Activated naive CD4-positive, alpha-beta T cell treated with anti-CD3 and anti-CD28 coated beads, Interleukin-2, amount 50 U/mL, for 16 hours (primary cell): Measurements from ENCODE around the gene ZNF283.

Source experiments
- DNase-seq: peaks from one replicate; pipeline ENCODE4 v3.0.0-alpha.2; 2020

ZNF283 gene

GRCh38 chr19:43826787-43827754, at the start of gene ZNF283:
ZNF283 (plus strand) TSS chr19:43827321; CDS start chr19:43833505, 6,184 bp downstream.
- DNase-seq: peak; percentile 82

GRCh38 chr19:43778651-43779050, 48.5 kb upstream of the ZNF283 start:
- DNase-seq: no peak

DNA sequence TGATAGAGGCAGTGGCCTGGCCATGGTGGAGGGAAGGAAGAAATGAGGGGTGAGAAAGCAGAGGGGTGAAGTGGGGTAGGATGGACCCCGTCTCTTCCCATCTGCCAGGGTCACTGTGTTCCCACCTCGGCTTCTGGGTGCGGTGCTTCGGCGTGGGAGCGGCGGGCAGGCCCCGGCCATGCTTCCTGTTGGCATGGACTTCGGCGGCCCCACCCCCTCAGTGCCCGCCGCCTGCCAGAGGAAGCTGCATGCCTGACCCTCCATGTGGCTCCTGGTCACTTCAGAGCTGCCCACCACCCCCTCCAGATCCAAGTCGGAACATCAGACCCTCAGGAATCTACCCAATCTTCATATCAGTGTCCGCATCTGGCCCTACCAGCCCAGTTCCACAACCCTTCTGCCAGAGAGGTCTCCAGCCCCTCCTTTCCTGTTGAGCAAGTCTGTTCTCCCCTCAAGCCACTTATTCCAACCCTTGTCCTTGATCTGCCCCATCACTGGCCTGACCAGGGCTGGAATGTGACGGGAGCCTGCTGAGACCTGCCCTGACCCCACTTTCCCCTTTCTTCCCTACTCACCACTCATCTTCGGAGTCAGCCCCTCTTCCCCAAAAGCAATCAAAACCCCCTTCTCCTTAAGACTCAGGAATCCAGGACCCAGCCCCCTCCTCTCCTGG, 47.8 kb upstream of the ZNF283 start:
- no peak for DNase-seq

GRCh38 chr19:43779820-43780219, 47.3 kb upstream of the ZNF283 start:
- no peak for DNase-seq

GRCh38 chr19:43780706-43781525, 46.2 kb upstream of the ZNF283 start, which contains the start of gene KCNN4:
KCNN4 (minus strand) TSS chr19:43780973; CDS start chr19:43780861, 112 bp downstream.
- peak; percentile 77 for DNase-seq

DNA sequence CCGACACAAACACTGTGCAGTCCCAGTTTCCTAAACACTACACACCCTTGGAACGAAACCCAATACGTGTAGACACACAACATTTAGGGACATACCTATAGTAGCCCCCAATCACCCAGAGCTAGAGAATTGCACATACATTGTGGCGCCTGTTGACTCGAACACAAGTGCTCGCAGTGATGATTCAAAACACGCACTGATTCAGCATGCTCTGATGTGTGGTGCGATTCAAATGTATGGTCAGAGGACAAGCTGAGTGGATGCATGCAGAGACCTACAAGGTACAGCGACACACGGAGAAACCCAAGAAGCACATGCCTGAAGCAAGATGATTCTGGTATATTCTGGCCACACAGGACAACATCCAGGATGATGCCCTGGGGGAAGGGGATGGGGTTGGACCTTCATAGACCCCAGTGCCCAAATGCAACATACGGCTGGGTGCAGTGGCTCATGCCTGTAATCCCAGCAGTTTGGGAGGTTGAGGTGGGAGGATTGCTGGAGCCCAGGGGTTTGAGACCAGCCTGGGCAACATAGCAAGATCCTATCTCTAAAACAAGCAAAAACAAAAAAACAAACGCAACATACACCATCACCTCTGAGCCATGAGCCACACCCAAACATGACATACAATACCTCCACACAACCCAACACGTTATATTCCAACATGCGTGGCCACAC, 45.4 kb upstream of the ZNF283 start:
- DNase-seq: no peak

- no peak for DNase-seq
Measured at GRCh38 chr19:43782311-43782660, 44.8 kb upstream of the ZNF283 start.

DNA sequence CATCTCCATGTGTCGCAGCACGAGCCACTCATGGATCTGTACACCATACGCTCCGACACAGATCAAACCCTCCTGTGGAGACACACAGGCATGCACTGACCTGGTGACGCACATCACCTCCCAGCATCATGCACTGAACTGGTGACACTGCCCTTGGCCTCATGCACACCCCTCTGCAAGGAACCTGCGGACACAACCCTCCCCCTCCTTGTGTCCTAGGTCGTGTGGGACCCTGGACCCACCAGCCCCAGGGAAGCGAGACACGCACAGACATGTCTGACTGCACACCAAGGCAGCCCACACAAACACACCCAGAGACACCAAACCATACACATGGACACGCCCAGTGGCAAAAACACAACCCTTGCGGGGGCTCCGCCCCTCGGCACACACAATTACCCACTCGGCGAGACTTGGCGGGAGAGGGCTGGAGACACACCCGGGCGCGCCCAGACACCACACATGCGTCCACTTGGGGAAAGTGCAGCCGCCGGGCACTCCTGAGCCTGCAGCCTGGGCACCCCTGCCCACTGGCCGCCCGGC, 44.4 kb upstream of the ZNF283 start:
- no peak for DNase-seq

- no peak for DNase-seq
Measured at GRCh38 chr19:43783636-43784035, 43.5 kb upstream of the ZNF283 start.

DNA sequence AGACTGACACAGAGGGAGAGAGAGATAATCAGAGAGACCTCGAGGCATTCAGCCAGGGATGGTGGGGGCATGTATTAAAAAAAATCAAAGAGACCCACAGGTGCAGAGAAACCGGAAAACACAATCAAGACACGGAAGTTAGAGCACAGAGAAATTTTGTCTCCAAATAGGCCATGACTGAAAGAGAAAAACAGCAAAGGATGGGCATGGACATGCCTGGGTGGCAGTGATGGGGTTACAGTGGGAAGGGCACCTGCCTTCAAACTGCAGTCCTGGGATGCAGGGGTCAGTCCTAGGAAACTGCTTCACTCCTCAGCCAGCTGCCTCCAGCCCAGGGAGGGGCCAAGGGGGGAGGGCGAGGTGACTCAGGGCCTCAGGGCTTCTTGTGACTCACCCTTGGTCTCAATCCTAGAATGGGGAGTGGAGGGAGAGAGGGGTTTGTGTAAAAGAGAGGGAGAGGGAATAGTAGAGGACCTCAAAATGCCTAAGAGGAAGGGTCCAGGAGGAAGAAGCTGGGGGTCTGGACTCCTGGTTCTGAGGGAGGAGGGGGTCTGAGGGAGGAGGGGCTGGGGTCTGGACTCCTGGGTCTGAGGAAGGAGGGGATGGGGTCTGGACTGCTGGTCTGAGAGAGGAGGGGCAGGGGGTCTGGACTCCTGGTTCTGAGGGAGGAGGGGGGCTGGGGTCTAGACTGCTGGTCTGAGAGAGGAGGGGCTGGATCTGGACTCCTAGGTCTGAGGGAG, 42.7 kb upstream of the ZNF283 start:
- peak; percentile 74 for DNase-seq

DNA sequence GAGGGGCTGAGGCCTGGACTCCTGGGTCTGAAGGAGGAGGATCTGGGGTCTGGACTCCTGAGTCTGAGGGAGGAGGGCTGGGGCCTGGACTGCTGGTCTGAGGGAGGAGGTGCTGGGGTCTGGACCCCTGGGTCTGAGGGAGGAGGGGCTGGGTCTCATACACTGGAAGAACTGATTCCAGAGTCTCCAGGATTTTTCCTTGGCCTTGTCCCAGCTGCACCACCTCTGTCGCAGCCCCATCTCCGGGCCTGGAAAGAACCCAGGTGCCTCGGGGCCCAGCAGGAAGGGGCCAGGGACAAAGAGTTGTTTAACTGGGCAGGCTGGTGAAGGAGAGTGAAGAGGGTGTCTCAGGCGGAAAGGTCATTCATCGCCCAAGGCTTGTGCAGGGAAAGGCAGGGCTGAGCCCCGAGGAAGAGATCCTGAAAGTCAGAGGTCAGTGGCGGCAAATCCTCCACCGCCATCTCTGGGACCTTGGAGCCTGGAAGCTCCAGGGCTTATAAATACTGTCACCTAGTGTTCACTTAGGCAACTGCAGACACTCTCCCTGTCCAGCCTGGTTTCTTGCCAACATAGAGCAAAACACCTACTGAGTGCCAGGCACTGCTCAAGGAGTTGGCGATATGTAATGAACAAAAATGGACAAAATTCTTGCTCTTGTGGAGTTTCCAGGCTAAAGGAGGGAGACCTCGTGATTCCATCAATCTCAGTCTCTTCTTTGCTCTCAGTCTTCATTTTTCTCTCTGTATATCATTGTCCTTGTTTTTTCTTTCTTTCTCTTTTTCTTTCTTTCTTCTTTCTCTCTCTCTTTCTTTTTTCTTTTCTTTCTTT, 41.9 kb upstream of the ZNF283 start:
- DNase-seq: peak; percentile 34

DNA sequence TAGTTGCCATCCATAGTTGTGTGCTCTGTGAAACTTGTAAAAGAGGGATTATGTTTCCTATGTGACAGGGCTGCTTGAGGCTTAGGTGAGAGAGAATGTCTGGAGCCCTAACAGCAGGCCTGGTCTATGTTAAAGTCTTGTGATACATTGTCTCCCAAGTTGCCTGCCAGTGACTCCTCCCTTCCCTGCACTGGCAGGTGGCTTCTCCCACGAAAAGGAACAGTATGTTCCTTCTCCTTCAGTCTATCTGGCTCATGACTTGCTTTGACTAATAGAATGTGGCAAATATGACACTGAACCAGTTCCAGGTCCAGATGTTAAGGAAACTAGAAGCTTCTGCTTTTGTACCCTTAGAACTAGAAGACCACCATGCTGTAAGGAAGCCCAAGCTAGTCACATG, 40.5 kb upstream of the ZNF283 start:
- DNase-seq: no peak

- DNase-seq: no peak
Measured at GRCh38 chr19:43789029-43789428, 38.1 kb upstream of the ZNF283 start.

- no peak for DNase-seq
Measured at GRCh38 chr19:43790587-43790986, 36.5 kb upstream of the ZNF283 start.

DNA sequence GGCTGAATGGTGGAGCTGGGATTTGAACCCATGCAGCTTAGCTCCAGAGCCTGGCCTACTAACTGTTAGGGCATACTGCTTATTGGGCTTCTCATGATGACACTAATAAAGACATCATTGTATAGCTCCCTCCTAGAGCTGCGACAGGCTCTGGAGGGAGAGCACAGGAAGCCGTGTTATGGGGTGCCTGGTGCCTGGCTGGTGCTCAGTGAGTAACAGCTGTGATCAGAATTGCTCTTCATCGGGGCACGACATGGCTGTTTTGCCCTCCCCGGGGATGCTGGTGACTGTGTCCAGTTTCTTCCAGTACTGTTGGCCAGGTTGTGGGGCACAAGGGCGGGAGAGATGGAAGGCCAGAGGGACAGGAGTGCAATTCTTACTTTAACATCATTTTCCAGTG, 30.0 kb upstream of the ZNF283 start:
- DNase-seq: no peak

- DNase-seq: no peak
Measured at GRCh38 chr19:43797556-43797955, 29.6 kb upstream of the ZNF283 start.

- DNase-seq: no peak
Measured at GRCh38 chr19:43798026-43798545, 29.0 kb upstream of the ZNF283 start.

GRCh38 chr19:43798546-43799409, 28.3 kb upstream of the ZNF283 start:
- peak; percentile 79 for DNase-seq

- no peak for DNase-seq
Measured at GRCh38 chr19:43799502-43800142, 27.5 kb upstream of the ZNF283 start.
